HG02588 (cell line): Measurements from ENCODE around the gene SIPA1L3.

Experiments
- ATAC-seq: cut with Tn5 transposase; IDR thresholded peaks from one replicate; pipeline ENCODE4 v1.9.1; 2021; ENCODE audit warnings: mild to moderate bottlenecking, moderate library complexity; ENCODE audit not compliant: unreplicated experiment

SIPA1L3 gene

DNA sequence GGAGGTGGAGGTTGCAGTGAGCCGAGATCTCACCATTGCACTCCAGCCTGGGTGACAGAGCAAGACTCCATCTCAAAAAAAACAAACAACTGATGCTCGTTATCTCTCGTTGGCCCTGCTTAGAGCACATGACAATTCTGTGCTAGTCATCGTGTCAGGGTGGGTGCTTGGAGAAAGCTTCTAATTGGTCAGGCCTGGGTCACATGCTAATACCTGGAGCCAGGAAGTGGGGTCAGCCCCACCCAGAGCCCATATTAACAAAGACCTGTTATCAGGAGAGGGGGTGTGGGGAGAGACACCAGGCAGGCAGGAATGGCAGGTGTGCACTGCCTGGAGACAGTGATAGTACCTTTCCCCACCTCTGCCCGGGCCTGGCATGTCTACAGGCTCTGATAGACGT is 232.1 kb downstream of the SIPA1L3 start:
- ATAC-seq: no peak

DNA sequence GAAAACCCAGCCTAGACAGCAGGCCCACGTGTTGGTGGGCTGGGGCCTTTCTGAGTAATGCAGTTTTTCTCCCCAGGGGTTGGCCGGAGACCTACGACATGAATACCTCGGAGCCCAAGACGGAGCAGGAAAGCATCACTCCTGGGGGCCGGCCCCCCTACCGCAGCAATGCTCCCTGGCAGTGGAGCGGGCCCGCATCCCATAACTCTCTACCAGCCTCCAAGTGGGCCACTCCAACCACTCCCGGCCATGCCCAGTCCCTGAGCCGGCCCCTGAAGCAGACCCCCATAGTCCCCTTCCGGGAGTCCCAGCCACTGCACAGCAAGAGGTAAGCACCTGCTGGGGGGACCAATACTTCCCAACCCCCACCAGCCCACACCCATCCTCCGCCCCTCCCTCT is 234.1 kb downstream of the SIPA1L3 start:
- no peak for ATAC-seq

DNA sequence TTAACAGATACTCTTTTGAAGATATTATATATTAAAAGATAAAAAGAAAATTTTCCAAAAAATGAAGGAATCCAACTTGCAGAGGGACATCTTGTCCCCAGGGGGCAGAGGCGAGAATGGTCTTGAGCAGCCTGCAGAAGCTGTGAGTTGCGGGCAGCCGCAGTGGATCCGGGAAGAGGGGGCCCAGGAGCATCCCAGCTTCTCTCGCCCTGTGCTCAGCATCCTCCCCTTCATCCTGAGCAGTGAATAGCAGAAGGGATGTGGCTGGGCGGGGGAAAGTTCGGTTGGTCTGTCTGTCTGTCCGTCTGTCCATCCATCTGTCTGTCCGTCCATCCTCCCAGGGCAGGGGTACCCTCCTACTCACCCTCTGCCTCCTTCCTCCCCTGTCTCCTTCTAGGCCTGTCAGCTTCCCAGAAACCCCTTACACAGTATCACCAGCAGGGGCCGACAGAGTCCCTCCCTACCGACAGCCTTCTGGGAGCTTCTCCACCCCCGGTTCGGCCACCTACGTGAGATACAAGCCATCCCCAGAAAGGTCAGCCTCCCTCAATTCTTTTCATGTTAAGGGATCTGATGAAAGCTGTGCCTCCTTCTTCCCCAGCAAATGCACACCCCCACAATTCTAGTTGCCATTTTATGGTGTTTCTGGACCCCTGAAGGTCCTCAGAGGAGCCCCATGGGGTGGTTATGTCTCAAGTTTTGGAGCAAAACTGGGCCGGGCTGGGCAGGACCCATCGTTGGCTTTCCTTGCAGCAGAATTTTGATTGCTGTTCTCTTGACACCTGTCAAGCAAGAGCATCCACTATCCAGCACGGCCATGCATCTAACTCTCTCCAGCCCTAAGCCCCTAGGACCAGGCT is 235.4 kb downstream of the SIPA1L3 start:
- no peak for ATAC-seq

DNA sequence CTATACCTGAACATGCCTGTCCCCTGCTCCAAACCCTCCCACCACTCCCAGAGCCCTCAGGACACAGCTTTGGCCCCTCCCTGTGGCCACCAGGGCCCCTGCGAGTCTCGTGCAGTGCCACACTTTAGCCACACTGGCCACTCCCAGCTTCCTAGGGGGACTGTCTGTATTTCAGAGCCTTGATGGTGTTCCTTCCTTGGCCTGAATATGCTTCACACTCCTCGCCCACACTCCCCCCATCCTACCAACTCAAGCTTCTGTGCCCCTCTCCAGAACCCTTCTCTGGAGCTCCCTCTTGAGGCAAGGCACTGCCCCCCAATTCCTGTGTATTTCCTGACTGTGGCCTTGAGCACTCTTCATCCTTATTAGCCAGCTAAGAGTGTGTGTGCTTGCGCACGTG is 236.8 kb downstream of the SIPA1L3 start:
- ATAC-seq: no peak

DNA sequence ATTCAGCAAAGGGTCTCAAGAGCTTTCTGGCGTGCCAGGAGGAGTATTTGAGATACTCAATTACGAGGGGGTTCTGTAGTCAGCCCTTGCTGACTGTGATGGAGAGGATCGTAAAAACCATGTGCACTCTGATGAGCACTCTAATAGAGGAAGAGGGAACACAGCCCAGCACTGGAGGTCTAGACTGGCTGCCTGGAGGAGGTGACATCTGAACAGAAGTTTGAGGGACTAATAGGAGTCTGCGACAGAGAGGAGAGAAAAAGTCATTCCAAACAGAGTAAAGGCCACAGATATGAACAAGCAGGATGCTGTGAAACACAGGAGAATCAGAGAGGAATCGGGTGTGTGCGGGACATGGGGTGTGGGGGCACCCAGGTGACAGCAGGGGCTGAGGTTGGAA is 237.7 kb downstream of the SIPA1L3 start:
- ATAC-seq: no peak

DNA sequence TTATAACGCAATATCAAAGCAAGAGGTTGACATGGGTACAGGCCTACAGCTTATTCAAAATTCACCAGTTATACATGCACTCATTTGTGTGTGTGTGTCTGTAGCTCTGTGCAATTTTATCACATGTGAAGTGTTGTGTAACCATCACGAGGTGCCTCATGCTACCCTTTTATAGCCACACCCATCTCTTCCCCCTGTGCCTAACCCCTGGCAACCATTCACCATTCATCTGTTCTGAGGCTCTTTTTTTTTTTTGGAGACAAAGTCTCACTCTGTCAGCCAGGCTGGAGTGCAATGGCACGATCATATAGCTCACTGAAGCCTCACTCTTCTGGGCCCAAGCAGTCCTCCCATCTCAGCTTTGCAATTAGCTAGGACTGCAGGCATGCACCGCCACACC is 238.6 kb downstream of the SIPA1L3 start:
- ATAC-seq: no peak

DNA sequence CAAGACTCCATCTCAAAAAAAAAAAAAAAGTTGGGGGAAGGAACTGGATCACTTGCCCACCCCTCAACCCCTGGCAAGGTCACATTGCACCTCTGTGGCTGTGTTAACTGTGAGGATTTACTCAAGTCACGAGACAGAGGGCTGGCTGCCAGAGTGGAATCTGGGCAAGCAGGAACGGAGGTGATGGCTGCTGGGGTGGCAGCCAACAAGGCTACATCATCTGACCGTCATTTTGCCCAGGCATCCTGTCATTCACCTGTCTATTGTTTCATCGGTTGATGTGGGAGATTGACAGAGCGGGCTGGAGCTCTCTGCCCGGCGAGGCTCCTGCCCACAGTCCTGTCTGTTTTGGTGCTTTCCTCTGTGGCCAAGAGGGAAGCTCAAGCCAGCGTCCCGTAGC is 241.3 kb downstream of the SIPA1L3 start:
- ATAC-seq: no peak

DNA sequence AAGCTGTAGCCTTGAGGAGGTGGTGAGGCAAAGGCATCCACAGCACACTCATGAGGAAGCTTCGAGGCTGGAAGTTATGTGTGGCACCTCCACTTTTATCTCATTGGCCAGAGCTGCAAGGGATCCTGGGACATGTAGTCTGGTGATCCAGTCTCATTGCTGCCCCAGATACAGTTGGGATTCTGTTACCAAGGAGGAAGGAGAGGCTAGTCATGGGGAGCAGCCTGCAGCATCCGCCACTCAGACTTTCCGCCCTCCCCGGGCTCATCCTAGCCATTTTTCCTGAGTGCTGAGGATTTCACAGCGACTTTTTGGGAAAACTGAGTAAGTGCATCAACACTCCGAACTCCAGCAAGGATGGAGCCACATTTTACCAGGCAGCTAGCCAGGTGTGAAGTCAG is 242.7 kb downstream of the SIPA1L3 start:
- ATAC-seq: no peak

DNA sequence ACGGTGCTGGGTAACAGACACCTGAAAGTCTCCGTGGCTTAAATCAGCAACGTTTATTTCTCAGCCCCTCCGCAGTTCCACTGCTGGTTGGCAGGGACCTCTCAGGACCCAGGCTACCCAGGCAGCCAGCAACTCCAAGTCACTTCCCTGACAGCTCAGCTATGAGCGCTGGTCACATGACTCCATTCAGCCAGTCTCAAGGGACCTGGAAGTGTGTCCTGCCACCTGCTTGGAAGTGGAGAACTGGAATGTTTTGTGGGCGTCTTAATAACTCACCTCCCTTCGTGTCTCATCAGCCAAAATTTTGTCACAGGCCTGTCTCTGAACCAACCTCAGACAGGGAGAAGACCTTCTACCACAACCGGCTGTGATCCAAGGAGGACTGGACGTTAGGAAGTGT is 244.2 kb downstream of the SIPA1L3 start:
- no peak for ATAC-seq

DNA sequence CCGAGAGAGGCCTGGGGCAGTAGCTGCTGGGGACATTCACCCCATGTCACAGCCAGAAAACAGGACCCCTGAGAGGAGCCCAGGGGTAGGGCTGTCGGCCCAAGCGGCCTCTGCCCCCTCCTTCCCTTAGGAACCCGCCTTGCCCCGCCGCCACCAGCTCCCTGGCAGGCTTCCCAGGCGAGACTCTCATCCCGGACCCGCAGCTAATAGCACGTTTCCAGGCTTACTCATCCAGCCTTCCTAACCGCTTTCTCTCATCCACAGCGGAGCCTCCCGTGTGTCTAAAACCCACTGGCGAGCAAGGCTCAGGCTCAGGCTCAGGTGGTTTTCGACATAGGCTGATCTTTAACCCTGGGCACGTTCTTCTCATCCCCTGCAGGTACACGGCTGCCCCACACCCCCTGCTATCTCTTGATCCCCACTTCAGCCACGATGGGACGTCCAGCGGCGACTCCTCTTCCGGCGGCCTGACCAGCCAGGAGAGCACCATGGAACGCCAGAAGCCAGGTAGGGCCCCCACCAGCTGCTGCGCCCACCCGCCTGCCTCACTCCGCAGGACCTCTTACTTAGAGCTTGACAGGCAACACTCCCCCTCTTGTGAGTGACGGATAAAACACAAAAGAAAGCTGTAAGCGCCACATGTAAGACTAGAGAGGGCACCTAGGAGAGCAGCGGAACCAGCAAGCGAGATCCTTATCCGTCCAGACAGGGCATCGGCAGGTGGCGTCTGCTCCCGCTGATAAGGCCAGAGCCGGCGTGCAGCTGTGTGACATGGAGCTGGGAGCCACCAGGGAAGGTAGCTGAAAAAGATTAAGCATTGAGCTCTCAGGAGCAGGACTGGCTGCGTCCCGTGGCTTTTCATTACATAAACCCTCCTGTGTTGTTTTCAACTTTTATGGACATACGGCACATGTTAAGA is 245.7 kb downstream of the SIPA1L3 start:
- no peak for ATAC-seq

DNA sequence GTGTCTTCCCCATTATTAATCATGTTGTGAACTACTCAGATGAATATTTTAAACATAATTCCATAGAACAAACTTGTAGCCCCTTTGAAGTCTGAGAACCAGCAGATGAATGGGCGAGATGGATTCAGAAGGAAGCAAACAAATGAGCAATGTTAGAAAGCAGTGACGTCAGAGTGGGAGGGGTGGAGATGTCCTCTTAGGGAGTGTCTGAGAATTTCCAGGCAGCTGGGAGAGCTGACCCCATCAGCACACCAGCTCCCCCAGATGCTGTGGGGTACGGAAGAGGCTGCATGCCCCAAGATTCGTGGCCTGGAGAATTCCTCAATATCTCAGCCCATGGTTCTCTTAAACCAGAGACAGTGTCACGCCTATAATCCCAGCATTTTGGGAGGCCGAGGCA is 248.4 kb downstream of the SIPA1L3 start:
- no peak for ATAC-seq

DNA sequence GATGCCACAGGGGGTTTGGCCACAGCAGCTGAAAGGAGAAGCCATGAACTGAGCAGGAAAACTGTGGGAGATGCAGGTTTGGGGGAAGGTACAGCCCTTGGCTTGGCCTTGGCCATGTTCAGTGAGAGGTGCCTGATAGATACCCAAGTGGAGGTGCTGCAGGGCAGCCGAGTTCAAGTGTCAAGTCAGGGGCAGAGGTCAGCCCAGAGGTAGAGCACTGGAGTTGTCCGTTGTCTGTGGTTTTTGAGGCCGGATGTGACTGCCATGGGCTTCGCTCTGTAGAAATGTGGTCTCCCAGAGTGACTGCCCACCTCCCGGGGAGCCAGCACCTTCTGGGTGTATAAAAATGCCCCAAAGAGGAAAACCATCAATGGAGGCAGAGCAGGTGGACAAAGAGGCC is 251.7 kb downstream of the SIPA1L3 start:
- no peak for ATAC-seq

DNA sequence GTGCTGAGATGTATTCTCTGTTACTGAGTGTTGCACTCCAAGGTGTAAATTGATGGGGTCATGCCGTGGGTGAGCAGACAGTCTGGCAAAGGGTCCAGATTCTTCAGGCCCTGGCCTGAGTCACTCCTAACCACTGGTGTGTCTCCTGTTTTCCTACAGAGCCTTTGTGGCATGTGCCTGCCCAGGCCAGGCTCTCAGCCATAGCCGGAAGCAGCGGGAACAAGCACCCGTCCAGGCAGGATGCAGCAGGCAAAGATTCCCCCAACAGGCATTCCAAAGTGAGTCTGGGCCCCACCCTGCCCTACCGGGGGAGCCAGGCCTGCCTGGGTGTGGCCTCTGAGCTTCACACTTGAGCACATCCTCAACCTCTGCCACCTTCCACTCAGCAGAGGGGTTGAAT is 255.1 kb downstream of the SIPA1L3 start:
- ATAC-seq: no peak

DNA sequence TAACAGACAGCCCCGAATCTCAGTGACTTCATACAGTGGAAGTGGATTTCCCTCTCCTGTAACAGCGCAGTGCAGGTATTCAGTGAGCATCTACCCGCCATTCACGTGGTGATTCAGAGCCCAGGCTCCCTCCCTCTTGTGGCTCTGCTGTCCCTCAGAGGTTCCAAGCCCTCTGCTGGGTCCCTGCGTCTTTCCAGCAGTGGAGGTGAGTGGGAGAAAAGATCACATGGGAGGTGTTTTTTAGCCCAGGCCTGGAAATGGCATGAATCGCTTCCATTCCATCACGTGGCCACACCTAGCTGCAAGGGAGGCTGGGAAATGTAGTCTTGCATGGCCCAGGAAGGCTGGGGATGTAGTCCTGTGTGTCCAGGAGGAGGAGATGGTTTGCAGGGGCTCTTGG is 255.6 kb downstream of the SIPA1L3 start:
- no peak for ATAC-seq

DNA sequence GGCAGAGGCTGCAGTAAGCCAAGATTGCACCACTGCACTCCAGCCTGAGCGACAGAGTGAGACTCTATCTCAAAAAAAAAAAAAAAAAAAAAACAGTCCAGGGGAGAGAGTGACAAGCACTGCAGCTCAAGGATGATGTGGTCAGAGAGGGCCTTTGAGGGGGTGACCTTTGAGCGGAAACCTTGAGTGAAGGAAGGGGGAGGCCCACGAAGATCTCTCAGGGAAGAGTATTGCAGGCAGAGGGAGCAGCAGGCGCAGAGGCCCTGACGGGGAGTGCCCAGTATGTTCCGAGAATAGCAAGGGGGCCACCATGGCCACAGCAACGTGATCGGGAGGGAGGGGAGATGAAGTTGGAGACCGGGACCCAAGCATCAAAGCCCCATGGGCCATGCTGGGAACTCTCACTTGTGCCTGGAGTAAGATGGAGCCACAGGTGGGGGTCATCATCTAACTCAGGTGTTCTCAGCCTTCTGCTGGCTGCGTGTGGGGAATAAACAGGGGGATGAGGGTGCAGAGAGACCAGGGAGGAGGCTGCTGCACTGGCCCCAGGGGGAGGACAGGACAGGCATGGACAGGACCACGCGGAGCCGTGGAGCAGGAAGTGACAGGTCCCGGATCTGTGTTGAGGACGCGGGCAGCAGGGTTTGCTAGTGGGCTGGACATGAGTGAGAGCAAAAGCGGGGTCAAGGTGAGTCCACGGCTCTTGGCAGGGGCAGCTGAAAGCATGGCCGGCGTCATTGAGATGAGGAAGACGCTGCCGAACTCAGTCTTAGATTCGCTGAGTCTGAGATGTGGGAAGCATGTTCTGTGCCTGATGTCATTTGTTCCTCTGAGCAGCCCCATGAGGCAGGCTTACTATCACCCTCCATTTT is 256.6 kb downstream of the SIPA1L3 start:
- ATAC-seq: no peak

DNA sequence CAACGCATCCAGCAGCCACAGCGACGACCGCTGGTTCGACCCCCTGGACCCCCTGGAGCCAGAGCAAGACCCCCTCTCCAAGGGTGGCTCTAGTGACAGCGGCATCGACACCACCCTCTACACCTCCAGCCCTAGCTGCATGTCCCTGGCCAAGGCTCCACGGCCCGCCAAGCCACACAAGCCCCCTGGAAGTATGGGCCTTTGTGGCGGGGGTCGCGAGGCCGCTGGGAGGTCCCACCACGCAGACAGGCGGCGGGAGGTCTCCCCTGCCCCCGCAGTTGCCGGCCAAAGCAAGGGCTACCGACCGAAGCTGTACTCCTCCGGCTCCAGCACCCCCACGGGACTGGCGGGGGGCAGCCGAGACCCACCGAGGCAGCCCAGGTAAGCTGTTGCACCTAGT is 257.5 kb downstream of the SIPA1L3 start:
- ATAC-seq: no peak

DNA sequence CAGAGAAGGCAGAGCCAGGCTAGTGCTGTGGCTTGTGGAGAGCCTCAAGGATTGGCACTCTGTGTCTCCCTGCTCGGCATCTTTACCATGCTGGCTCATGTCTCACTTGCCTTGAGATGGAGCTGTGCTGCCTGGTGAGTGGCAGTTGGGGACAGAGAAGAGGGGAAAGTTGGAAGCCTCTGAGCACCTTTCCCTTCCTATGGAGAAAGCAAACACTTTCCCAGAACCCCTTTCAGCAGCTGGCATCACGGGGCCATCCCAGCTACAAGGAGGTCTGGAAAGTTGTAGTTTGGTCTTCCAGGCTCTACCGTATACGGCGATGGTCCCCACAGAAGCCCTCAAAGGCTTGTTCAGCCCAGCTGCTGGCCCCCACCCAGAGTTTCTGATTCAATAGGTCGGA is 258.3 kb downstream of the SIPA1L3 start:
- ATAC-seq: no peak

DNA sequence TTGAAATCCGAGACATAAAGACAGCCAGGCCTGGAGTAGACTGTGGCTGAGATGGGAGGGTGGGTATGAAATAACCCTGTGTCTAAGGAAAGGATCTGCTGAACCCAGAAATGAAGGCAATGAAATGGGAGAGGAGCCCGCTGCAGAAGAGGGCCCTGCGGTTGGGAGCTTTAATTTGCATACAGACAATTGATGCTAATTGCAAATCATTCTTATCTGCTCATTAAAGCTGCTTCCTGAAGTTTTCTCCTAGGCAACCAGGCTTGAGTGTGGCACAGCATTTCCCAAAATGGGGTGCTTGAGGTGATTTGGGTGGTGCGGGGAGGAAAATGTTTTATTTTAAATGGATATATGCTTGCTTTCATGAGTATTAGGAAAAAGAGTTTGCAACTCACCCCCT is 261.6 kb downstream of the SIPA1L3 start:
- no peak for ATAC-seq

DNA sequence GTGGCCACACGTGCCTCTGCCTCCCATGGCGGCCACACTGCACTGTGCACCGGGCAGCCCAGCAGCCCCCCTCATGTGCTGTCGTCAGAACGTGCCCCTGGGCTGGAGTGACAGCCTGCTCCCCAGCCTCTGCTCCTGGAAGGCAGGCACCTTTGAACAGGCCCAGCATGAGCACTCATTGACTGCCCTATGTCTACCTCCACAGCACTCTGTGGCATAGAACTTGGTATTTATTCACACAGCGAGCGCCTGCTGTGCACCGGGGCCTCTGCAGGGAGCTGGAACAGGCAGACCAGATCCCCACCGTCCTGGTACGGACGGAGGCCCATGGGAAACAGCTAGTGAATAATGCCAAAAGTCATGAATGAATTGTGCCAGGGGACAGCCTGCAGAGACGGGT is 263.3 kb downstream of the SIPA1L3 start:
- no peak for ATAC-seq

DNA sequence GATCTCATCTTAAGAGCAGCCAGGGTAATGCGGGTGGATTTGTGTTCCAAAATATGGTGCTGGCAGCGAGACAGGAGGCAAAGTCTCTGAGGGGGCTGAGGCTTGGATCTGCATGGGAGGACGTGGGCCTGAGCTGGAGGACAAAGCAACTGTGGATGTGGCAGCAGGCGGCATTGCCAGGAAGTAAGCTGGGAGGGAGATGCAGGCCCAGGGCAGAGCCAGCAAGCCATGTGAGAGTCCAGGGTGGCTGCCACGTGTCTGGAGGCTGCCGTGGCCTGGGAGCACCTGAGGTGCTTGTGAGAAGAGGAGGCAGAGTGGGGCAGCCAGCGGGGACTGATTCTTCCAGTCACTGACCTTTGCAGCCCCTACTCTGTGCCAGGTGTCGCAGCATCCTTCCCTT is 265.0 kb downstream of the SIPA1L3 start:
- no peak for ATAC-seq
